ENCODE results near the gene MYO18B.

GRCh38 chr22:26079009-26079408, 337.0 kb downstream of the MYO18B start:
- TF ChIP-seq ZNF565 (CRISPR knock-in tag; conservative IDR thresholded peaks at IDR 0.05; ENCODE audit: low read depth) (no peak), SNAI2 (CRISPR knock-in tag; IDR thresholded peaks at IDR 0.05) (no peak), BACH2 (CRISPR knock-in tag; IDR thresholded peaks at IDR 0.05; ENCODE audit: borderline replicate concordance) (no peak)
- TF ChIP-seq, protein P1, sequence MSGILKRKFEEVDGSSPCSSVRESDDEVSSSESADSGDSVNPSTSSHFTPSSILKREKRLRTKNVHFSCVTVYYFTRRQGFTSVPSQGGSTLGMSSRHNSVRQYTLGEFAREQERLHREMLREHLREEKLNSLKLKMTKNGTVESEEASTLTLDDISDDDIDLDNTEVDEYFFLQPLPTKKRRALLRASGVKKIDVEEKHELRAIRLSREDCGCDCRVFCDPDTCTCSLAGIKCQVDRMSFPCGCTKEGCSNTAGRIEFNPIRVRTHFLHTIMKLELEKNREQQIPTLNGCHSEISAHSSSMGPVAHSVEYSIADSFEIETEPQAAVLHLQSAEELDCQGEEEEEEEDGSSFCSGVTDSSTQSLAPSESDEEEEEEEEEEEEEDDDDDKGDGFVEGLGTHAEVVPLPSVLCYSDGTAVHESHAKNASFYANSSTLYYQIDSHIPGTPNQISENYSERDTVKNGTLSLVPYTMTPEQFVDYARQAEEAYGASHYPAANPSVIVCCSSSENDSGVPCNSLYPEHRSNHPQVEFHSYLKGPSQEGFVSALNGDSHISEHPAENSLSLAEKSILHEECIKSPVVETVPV (CRISPR knock-in tag; IDR thresholded peaks at IDR 0.05), result no peak
